GM12878 (cell line): ENCODE data around the gene RCOR1.

Experiments used
- BACH1 ChIP-seq: fragments of 450-650 bp; IDR thresholded peaks from 2 replicates; pipeline ENCODE4 v1.6.1; 2017; ENCODE audit warnings: mild to moderate bottlenecking, borderline replicate concordance
- BCLAF1 ChIP-seq: fragments of 450-650 bp; IDR thresholded peaks from 2 replicates; pipeline ENCODE4 v1.6.1; 2017; ENCODE audit warnings: antibody characterized with exemption, mild to moderate bottlenecking, moderate library complexity
- BMI1 ChIP-seq: fragments of 450-650 bp; IDR thresholded peaks from 2 replicates; pipeline ENCODE4 v1.6.1; 2016; ENCODE audit warnings: mild to moderate bottlenecking, moderate library complexity, borderline replicate concordance
- CREM ChIP-seq: IDR thresholded peaks from 2 replicates; pipeline ENCODE4 v1.6.1; 2014; ENCODE audit warnings: antibody characterized with exemption, low read depth
- CTCF ChIP-seq, 3 experiments: IDR thresholded peaks in 2 of 3; conservative IDR thresholded peaks in 1 of 3; 2 replicates each; pipeline ENCODE4 v1.5.1; 2011; ENCODE audit warnings: low read depth in 3 of 3, low read length in 3 of 3, mild to moderate bottlenecking in 3 of 3, control low read depth in 2 of 3, moderate library complexity in 2 of 3, inconsistent platforms in 1 of 3, mixed read lengths in 1 of 3; ENCODE audit not compliant: control insufficient read depth in 2 of 3, insufficient read depth in 1 of 3; ENCODE audit errors: extremely low read depth in 1 of 3
- E4F1 ChIP-seq: fragments of 450-650 bp; IDR thresholded peaks from 2 replicates; pipeline ENCODE4 v1.6.1; 2018; ENCODE audit warnings: borderline replicate concordance, mild to moderate bottlenecking; ENCODE audit not compliant: partially characterized antibody
- EGR1 ChIP-seq, 2 experiments: IDR thresholded peaks; 1 replicate in 1 of 2; 2 replicates in 1 of 2; pipeline ENCODE4 v1.6.1; 2011 to 2012; ENCODE audit warnings: low read depth in 2 of 2, low read length in 2 of 2, borderline replicate concordance in 1 of 2, mild to moderate bottlenecking in 1 of 2, moderate library complexity in 1 of 2
- FOS ChIP-seq: IDR thresholded peaks from 3 replicates; pipeline ENCODE4 v1.6.1; 2011; ENCODE audit warnings: borderline replicate concordance; ENCODE audit not compliant: insufficient read length; ENCODE audit errors: extremely low read depth
- POLR2A ChIP-seq: IDR thresholded peaks from 2 replicates; pipeline ENCODE4 v1.6.1; 2011; ENCODE audit warnings: low read depth, mild to moderate bottlenecking, low read length
- REST ChIP-seq: IDR thresholded peaks from 2 replicates; pipeline ENCODE4 v1.6.1; 2012; ENCODE audit warnings: mild to moderate bottlenecking, low read depth, low read length
- RFX5 ChIP-seq: IDR thresholded peaks from 2 replicates; pipeline ENCODE4 v1.6.1; 2011; ENCODE audit warnings: low read depth, low read length, improper control_type of control experiment

GRCh38 chr14:102616799-102617198 is 24.4 kb downstream of the RCOR1 start:
- TF ChIP-seq CTCF (IDR thresholded peaks at IDR 0.05 in 2 of 3, conservative IDR thresholded peaks at IDR 0.05 in 1 of 3; ENCODE audit: control insufficient read depth in 2 of 3, extremely low read depth in 1 of 3, insufficient read depth in 1 of 3, low read depth in 3 of 3, low read length in 3 of 3) (no peak), E4F1 (no peak), CREM (no peak), POLR2A (no peak), RFX5 (no peak), FOS (no peak), REST (no peak), BCLAF1 (no peak), BMI1 (no peak), BACH1 (no peak), EGR1 (IDR thresholded peaks at IDR 0.05; ENCODE audit: borderline replicate concordance in 1 of 2, low read depth in 2 of 2, low read length in 2 of 2) (no peak)
